ENCODE data around the gene MALT1. TPM values are rescaled to one million over a fixed set of nuclear protein-coding genes. Genes with fewer than 3 reads are reported as not detected.

MALT1 gene
- total and polyA plus RNA-seq, 2 donors from 2014 or later: 10.4 to 39.4 TPM

GRCh38 chr18:58666176-58666575, 5.1 kb upstream of the MALT1 start:
- no peak overlapping the region for H3K4me3 ChIP-seq (ENCODE audit: low read length in 3 of 3)
- no peaks in the 10 kb centered on the region for H3K9me3 ChIP-seq (ENCODE audit: control insufficient read depth in 2 of 3, insufficient read depth in 1 of 3, low read length in 3 of 3)
- DNase-seq (no peak), FAIRE-seq (no peak)
- H3K9ac ChIP-seq (ENCODE audit: low read length in 3 of 3): no peak overlapping the region
- intact Hi-C loops (cut with DNase I): no loop called here
- peaks cover 0 to 3% (median 0%) of the 10 kb centered on the region in 3 donors for H3K4me1 ChIP-seq (ENCODE audit: control insufficient read depth in 2 of 3, insufficient read depth in 2 of 3, low read depth in 1 of 3, low read length in 3 of 3)
- H3K27me3 ChIP-seq (ENCODE audit: control insufficient read depth, insufficient read depth, low read length): no peaks in the 10 kb centered on the region
- TF ChIP-seq CTCF (IDR thresholded peaks at IDR 0.05; ENCODE audit: borderline replicate concordance, extremely low read depth, insufficient read depth): no peak
- H3K27ac ChIP-seq (ENCODE audit: low read depth in 2 of 2, low read length in 2 of 2): no peak overlapping the region
- no peaks in the 10 kb centered on the region for H3K36me3 ChIP-seq (ENCODE audit: control insufficient read depth in 2 of 3, insufficient read depth in 3 of 3, low read length in 3 of 3)

- Histone ChIP-seq H3K9ac (ENCODE audit: low read length in 3 of 3) (no peak overlapping the region), H3K36me3 (ENCODE audit: control insufficient read depth in 2 of 3, insufficient read depth in 3 of 3, low read length in 3 of 3) (no peaks in the 10 kb centered on the region), H3K9me3 (ENCODE audit: control insufficient read depth in 2 of 3, insufficient read depth in 1 of 3, low read length in 3 of 3) (no peaks in the 10 kb centered on the region), H3K27me3 (ENCODE audit: control insufficient read depth, insufficient read depth, low read length) (no peaks in the 10 kb centered on the region), H3K4me3 (ENCODE audit: low read length in 3 of 3) (no peak overlapping the region), H3K4me1 (ENCODE audit: control insufficient read depth in 2 of 3, insufficient read depth in 2 of 3, low read depth in 1 of 3, low read length in 3 of 3) (peaks cover 0 to 3% (median 0%) of the 10 kb centered on the region in 3 donors), H3K27ac (ENCODE audit: low read depth in 2 of 2, low read length in 2 of 2) (no peak overlapping the region)
- intact Hi-C loops (cut with DNase I): no loop called here
- TF ChIP-seq CTCF (IDR thresholded peaks at IDR 0.05; ENCODE audit: borderline replicate concordance, extremely low read depth, insufficient read depth): no peak
- DNase-seq (no peak), FAIRE-seq (no peak)
Observed at GRCh38 chr18:58668211-58668610, 3.1 kb upstream of the MALT1 start.

- H3K9me3 ChIP-seq (ENCODE audit: control insufficient read depth in 2 of 3, insufficient read depth in 1 of 3, low read length in 3 of 3): no peaks in the 10 kb centered on the region
- TF ChIP-seq CTCF (IDR thresholded peaks at IDR 0.05; ENCODE audit: borderline replicate concordance, extremely low read depth, insufficient read depth): no peak
- FAIRE-seq (no peak), DNase-seq (no peak)
- H3K27me3 ChIP-seq (ENCODE audit: control insufficient read depth, insufficient read depth, low read length): no peaks in the 10 kb centered on the region
- H3K4me3 ChIP-seq (ENCODE audit: low read length in 3 of 3): no peak overlapping the region
- intact Hi-C loops (cut with DNase I): no loop called here
- H3K27ac ChIP-seq (ENCODE audit: low read depth in 2 of 2, low read length in 2 of 2): no peak overlapping the region
- H3K9ac ChIP-seq (ENCODE audit: low read length in 3 of 3): no peak overlapping the region
- H3K36me3 ChIP-seq (ENCODE audit: control insufficient read depth in 2 of 3, insufficient read depth in 3 of 3, low read length in 3 of 3): no peaks in the 10 kb centered on the region
- H3K4me1 ChIP-seq (ENCODE audit: control insufficient read depth in 2 of 3, insufficient read depth in 2 of 3, low read depth in 1 of 3, low read length in 3 of 3): peaks cover 0 to 3% (median 0%) of the 10 kb centered on the region in 3 donors
Observed at GRCh38 chr18:58668897-58669296, 2.4 kb upstream of the MALT1 start.

- intact Hi-C loops (cut with DNase I): no loop called here
- no peaks in the 10 kb centered on the region for H3K27me3 ChIP-seq (ENCODE audit: control insufficient read depth, insufficient read depth, low read length)
- H3K9ac ChIP-seq (ENCODE audit: low read length in 3 of 3): no peak overlapping the region
- DNase-seq (no peak), FAIRE-seq (no peak)
- H3K27ac ChIP-seq (ENCODE audit: low read depth in 2 of 2, low read length in 2 of 2): no peak overlapping the region
- TF ChIP-seq CTCF (IDR thresholded peaks at IDR 0.05; ENCODE audit: borderline replicate concordance, extremely low read depth, insufficient read depth): no peak
- H3K4me3 ChIP-seq (ENCODE audit: low read length in 3 of 3): no peak overlapping the region
- H3K36me3 ChIP-seq (ENCODE audit: control insufficient read depth in 2 of 3, insufficient read depth in 3 of 3, low read length in 3 of 3): no peaks in the 10 kb centered on the region
- no peaks in the 10 kb centered on the region for H3K9me3 ChIP-seq (ENCODE audit: control insufficient read depth in 2 of 3, insufficient read depth in 1 of 3, low read length in 3 of 3)
- peaks cover 0 to 3% (median 0%) of the 10 kb centered on the region in 3 donors for H3K4me1 ChIP-seq (ENCODE audit: control insufficient read depth in 2 of 3, insufficient read depth in 2 of 3, low read depth in 1 of 3, low read length in 3 of 3)
Observed at GRCh38 chr18:58669731-58670378, 1.4 kb upstream of the MALT1 start.
